HG03039 (cell line): ENCODE results near the gene PKD1.

ENCODE experiments used
- ATAC-seq: cut with Tn5 transposase; IDR thresholded peaks from one replicate; pipeline ENCODE4 v1.9.1; 2021; ENCODE audit warnings: mild to moderate bottlenecking, moderate library complexity; ENCODE audit not compliant: unreplicated experiment

The PKD1 gene

GRCh38 chr16:2090777-2091546 is 44.7 kb downstream of the PKD1 start:
- ATAC-seq: no peak

GRCh38 chr16:2090481-2090776 is 45.3 kb downstream of the PKD1 start:
- no peak for ATAC-seq

GRCh38 chr16:2089706-2090480 is 45.8 kb downstream of the PKD1 start:
- no peak for ATAC-seq

- no peak for ATAC-seq
These were observed 46.8 kb downstream of the PKD1 start for GRCh38 chr16:2088759-2089358.

- no peak for ATAC-seq
These were observed 47.7 kb downstream of the PKD1 start for GRCh38 chr16:2087748-2088631.

GRCh38 chr16:2086812-2087747 is 48.6 kb downstream of the PKD1 start:
- no peak for ATAC-seq

- no peak for ATAC-seq
These were observed 49.5 kb downstream of the PKD1 start for GRCh38 chr16:2086106-2086742.

GRCh38 chr16:2085669-2086068 is 50.0 kb downstream of the PKD1 start:
- ATAC-seq: no peak

GRCh38 chr16:2084895-2085625 is 50.6 kb downstream of the PKD1 start:
- no peak for ATAC-seq

GRCh38 chr16:2083876-2084780 is 51.6 kb downstream of the PKD1 start:
- ATAC-seq: no peak

GRCh38 chr16:2083409-2083808 is 52.3 kb downstream of the PKD1 start:
- no peak for ATAC-seq

GRCh38 chr16:2082983-2083364 is 52.7 kb downstream of the PKD1 start:
- ATAC-seq: no peak

- no peak for ATAC-seq
These were observed 53.3 kb downstream of the PKD1 start for GRCh38 chr16:2082171-2082982.

GRCh38 chr16:2081201-2082084 is 54.3 kb downstream of the PKD1 start:
- no peak for ATAC-seq

GRCh38 chr16:2079991-2080390 is 55.7 kb downstream of the PKD1 start:
- ATAC-seq: no peak

GRCh38 chr16:2079311-2079800 is 56.3 kb downstream of the PKD1 start:
- no peak for ATAC-seq
